ENCODE measurements around the gene EDNRA. TPM values are rescaled to one million over a fixed set of nuclear protein-coding genes. Genes with fewer than 3 reads are reported as not detected.
A peak's percentile ranks its signal among the peaks of the same experiment; 100 is the strongest.

Gene EDNRA
- total and polyA plus RNA-seq, 8 donors: 26.6 to 124 (median 101) TPM

- H3K27me3 ChIP-seq: no peaks in the 10 kb centered on the region
- no peak overlapping the region for H3K27ac ChIP-seq
- intact Hi-C loops (cut with DNase I): no loop called here
Observed at GRCh38 chr4:147578593-147578992, 97.7 kb downstream of the EDNRA start.

GRCh38 chr4:147580396-147580795 lies 99.5 kb downstream of the EDNRA start:
- Histone ChIP-seq H3K9me3 (peaks cover 0 to 10% of the 10 kb centered on the region in 2 donors), H3K36me3 (no peaks in the 10 kb centered on the region), H3K27me3 (no peaks in the 10 kb centered on the region), H3K27ac (no peak overlapping the region), H3K4me3 (no peak overlapping the region), H3K4me1 (no peaks in the 10 kb centered on the region)
- no peak for ATAC-seq
- DNase-seq: no peak
- intact Hi-C loops (cut with DNase I): loop anchor here in 1 of 2 donors (10.0 kb wide), 1 partner anchor 466 kb away; no protein-coding TSS in a partner anchor
- no peak for TF ChIP-seq CTCF (IDR thresholded peaks at IDR 0.05)

More at GRCh38 chr4:147578593-147578992, 97.7 kb downstream of the EDNRA start:
- ATAC-seq (no peak), DNase-seq (no peak)
- H3K9me3 ChIP-seq: no peaks in the 10 kb centered on the region
- no peak for TF ChIP-seq CTCF (IDR thresholded peaks at IDR 0.05)
- no peak overlapping the region for H3K4me3 ChIP-seq
- no peaks in the 10 kb centered on the region for H3K4me1 ChIP-seq
- no peaks in the 10 kb centered on the region for H3K36me3 ChIP-seq

- ATAC-seq (no peak), DNase-seq (no peak)
- TF ChIP-seq CTCF (IDR thresholded peaks at IDR 0.05): no peak
- Histone ChIP-seq H3K9me3 (peaks cover 0 to 10% of the 10 kb centered on the region in 2 donors), H3K4me3 (no peak overlapping the region), H3K27me3 (no peaks in the 10 kb centered on the region), H3K27ac (no peak overlapping the region), H3K36me3 (no peaks in the 10 kb centered on the region), H3K4me1 (no peaks in the 10 kb centered on the region)
- intact Hi-C loops (cut with DNase I): loop anchor here in 1 of 2 donors (10.0 kb wide), 1 partner anchor 467 kb away; no protein-coding TSS in a partner anchor
Observed at GRCh38 chr4:147581606-147582350, 100.9 kb downstream of the EDNRA start.

GRCh38 chr4:147582386-147583060 lies 101.6 kb downstream of the EDNRA start:
- DNase-seq (no peak), ATAC-seq (peak; percentile 59)
- TF ChIP-seq CTCF (IDR thresholded peaks at IDR 0.05): no peak
- H3K4me1 ChIP-seq: no peaks in the 10 kb centered on the region
- intact Hi-C loops (cut with DNase I): loop anchor here in 1 of 2 donors (10.0 kb wide), 1 partner anchor 468 kb away; no protein-coding TSS in a partner anchor
- no peak overlapping the region for H3K27ac ChIP-seq
- H3K9me3 ChIP-seq: peaks cover 0 to 10% of the 10 kb centered on the region in 2 donors
- no peaks in the 10 kb centered on the region for H3K27me3 ChIP-seq
- H3K36me3 ChIP-seq: no peaks in the 10 kb centered on the region
- no peak overlapping the region for H3K4me3 ChIP-seq

- DNase-seq (no peak), ATAC-seq (no peak)
- Histone ChIP-seq H3K27ac (no peak overlapping the region), H3K9me3 (peaks cover 0 to 10% of the 10 kb centered on the region in 2 donors), H3K4me3 (no peak overlapping the region), H3K36me3 (no peaks in the 10 kb centered on the region), H3K27me3 (no peaks in the 10 kb centered on the region), H3K4me1 (no peaks in the 10 kb centered on the region)
- intact Hi-C loops (cut with DNase I): loop anchor here in 1 of 2 donors (10.0 kb wide), 1 partner anchor 469 kb away; no protein-coding TSS in a partner anchor
- TF ChIP-seq CTCF (IDR thresholded peaks at IDR 0.05): no peak
Observed at GRCh38 chr4:147583876-147584275, 103.0 kb downstream of the EDNRA start.

Data from left lung (tissue), 10 donors.